ENCODE results near the gene SLC2A1.
"Not testable (repeated sequence)": the region's sequence is repeated elsewhere in the genome, so short reads cannot be mapped to it uniquely, and the experiment has no call there.

The SLC2A1 gene

GRCh38 chr1:42929434-42930177, 29.1 kb downstream of the SLC2A1 start:
- DNase-seq (ENCODE audit: low read depth) = no peak

GRCh38 chr1:42928859-42929258, 29.8 kb downstream of the SLC2A1 start:
- no peak for DNase-seq (ENCODE audit: low read depth)

- DNase-seq (ENCODE audit: low read depth) = no peak
Measured at GRCh38 chr1:42927920-42928505, 30.7 kb downstream of the SLC2A1 start.

- no peak for DNase-seq (ENCODE audit: low read depth)
Measured at GRCh38 chr1:42927274-42927841, 31.3 kb downstream of the SLC2A1 start.

- no peak for DNase-seq (ENCODE audit: low read depth)
Measured at GRCh38 chr1:42926879-42927242, 31.8 kb downstream of the SLC2A1 start.

- no peak for DNase-seq (ENCODE audit: low read depth)
Measured at GRCh38 chr1:42926235-42926878, 32.3 kb downstream of the SLC2A1 start.

- peak; percentile 63 for DNase-seq (ENCODE audit: low read depth)
Measured at GRCh38 chr1:42924851-42925760, 33.6 kb downstream of the SLC2A1 start.

- peak; percentile 91 for DNase-seq (ENCODE audit: low read depth)
Measured at GRCh38 chr1:42924082-42924850, 34.4 kb downstream of the SLC2A1 start.

GRCh38 chr1:42923367-42924081, 35.1 kb downstream of the SLC2A1 start:
- no peak for DNase-seq (ENCODE audit: low read depth)

- peak; percentile 94 for DNase-seq (ENCODE audit: low read depth)
Measured at GRCh38 chr1:42922687-42923366, 35.8 kb downstream of the SLC2A1 start.

- DNase-seq (ENCODE audit: low read depth) = no peak
Measured at GRCh38 chr1:42921769-42922168, 36.9 kb downstream of the SLC2A1 start.

- not testable (repeated sequence) for DNase-seq (ENCODE audit: low read depth)
Measured at GRCh38 chr1:42919651-42920050, 39.0 kb downstream of the SLC2A1 start.

- DNase-seq (ENCODE audit: low read depth) = no peak
Measured at GRCh38 chr1:42917241-42917495, 41.5 kb downstream of the SLC2A1 start.

- DNase-seq (ENCODE audit: low read depth) = no peak
Measured at GRCh38 chr1:42915456-42915855, 43.2 kb downstream of the SLC2A1 start.

- no peak for DNase-seq (ENCODE audit: low read depth)
Measured at GRCh38 chr1:42914092-42914627, 44.5 kb downstream of the SLC2A1 start.

- DNase-seq (ENCODE audit: low read depth) = peak; percentile 56
Measured at GRCh38 chr1:42913426-42914091, 45.1 kb downstream of the SLC2A1 start.

- DNase-seq (ENCODE audit: low read depth) = no peak
Measured at GRCh38 chr1:42910985-42911384, 47.7 kb downstream of the SLC2A1 start.

- DNase-seq (ENCODE audit: low read depth) = no peak
Measured at GRCh38 chr1:42908046-42908445, 50.6 kb downstream of the SLC2A1 start.

- no peak for DNase-seq (ENCODE audit: low read depth)
Measured at GRCh38 chr1:42904434-42904833, 54.2 kb downstream of the SLC2A1 start.

Data from CMK (cell line).